OCI-LY1 (cell line): ENCODE results near the gene CHMP3.
"Not testable (repeated sequence)": the region's sequence is repeated elsewhere in the genome, so short reads cannot be mapped to it uniquely, and the experiment has no call there.

Experiments
- H2AFZ ChIP-seq: fragments of 200-600 bp; sonication (generic), shearing (Covaris generic); 2 replicates; pipeline ENCODE4 v1.6.0; 2014; ENCODE audit warnings: antibody characterized with exemption, mild to moderate bottlenecking, low read length
- H3F3A ChIP-seq: fragments of 200-600 bp; sonication (generic), shearing (Covaris generic); 2 replicates; pipeline ENCODE4 v1.6.0; 2014; ENCODE audit warnings: mild to moderate bottlenecking, antibody characterized with exemption, low read length, moderate library complexity; ENCODE audit not compliant: insufficient read depth
- H3K27ac ChIP-seq: fragments of 200-600 bp; sonication (generic); 2 replicates; pipeline ENCODE4 v1.5.1; 2014; ENCODE audit warnings: low read length, mixed run types, mild to moderate bottlenecking, low read depth; ENCODE audit not compliant: poor library complexity, severe bottlenecking
- H3K27me3 ChIP-seq: fragments of 200-600 bp; sonication (generic); 2 replicates; pipeline ENCODE4 v1.6.0; 2014; ENCODE audit warnings: antibody characterized with exemption, mild to moderate bottlenecking, low read length, moderate library complexity; ENCODE audit not compliant: insufficient read depth
- H3K36me3 ChIP-seq: fragments of 200-600 bp; sonication (generic); 2 replicates; pipeline ENCODE4 v1.6.1; 2014; ENCODE audit warnings: mild to moderate bottlenecking, antibody characterized with exemption, low read length, moderate library complexity, mixed read lengths; ENCODE audit not compliant: insufficient read depth
- H3K4me1 ChIP-seq: fragments of 200-600 bp; sonication (generic); 2 replicates; pipeline ENCODE4 v1.5.1; 2014; ENCODE audit warnings: mild to moderate bottlenecking, low read length, moderate library complexity; ENCODE audit not compliant: insufficient read depth, severe bottlenecking
- H3K4me2 ChIP-seq: fragments of 200-600 bp; sonication (generic), shearing (Covaris generic); 2 replicates; pipeline ENCODE4 v1.6.1; 2014; ENCODE audit warnings: low read length
- H3K4me3 ChIP-seq: fragments of 200-600 bp; sonication (generic); 2 replicates; pipeline ENCODE4 v1.5.1; 2014; ENCODE audit warnings: low read length, low read depth, mild to moderate bottlenecking, mixed read lengths; ENCODE audit not compliant: poor library complexity, severe bottlenecking
- H3K79me2 ChIP-seq: fragments of 200-600 bp; shearing (Covaris generic); 2 replicates; pipeline ENCODE4 v1.6.1; 2016; ENCODE audit warnings: mixed run types, low read length, mixed read lengths; ENCODE audit not compliant: insufficient read depth
- H3K9ac ChIP-seq: fragments of 200-600 bp; sonication (generic), shearing (Covaris generic); 2 replicates; pipeline ENCODE4 v1.6.1; 2014; ENCODE audit warnings: mild to moderate bottlenecking, low read length, mixed read lengths
- H3K9me2 ChIP-seq: fragments of 200-600 bp; sonication (generic), shearing (Covaris generic); 2 replicates; pipeline ENCODE4 v1.6.1; 2014; ENCODE audit warnings: low read depth, mild to moderate bottlenecking, low read length, mixed read lengths
- H3K9me3 ChIP-seq: fragments of 200-600 bp; shearing (Covaris generic); 2 replicates; pipeline ENCODE4 v1.6.1; 2014; ENCODE audit warnings: low read length, mixed read lengths
- H4K20me1 ChIP-seq: fragments of 200-600 bp; sonication (generic), shearing (Covaris generic); 2 replicates; pipeline ENCODE4 v1.6.0; 2016; ENCODE audit warnings: mild to moderate bottlenecking, low read length; ENCODE audit not compliant: insufficient read depth
- EZH2 ChIP-seq: fragments of 200-600 bp; sonication (generic), shearing (Covaris generic); IDR thresholded peaks from 2 replicates; pipeline ENCODE4 v1.8.0; 2017; ENCODE audit warnings: borderline replicate concordance, mixed run types, mild to moderate bottlenecking, antibody characterized with exemption, low read length, moderate library complexity, mixed read lengths
- TF ChIP-seq, protein P1 (sequence below): fragments of 200-600 bp; sonication (generic), shearing (Covaris generic); IDR thresholded peaks from 2 replicates; pipeline ENCODE4 v1.5.1; 2017; ENCODE audit warnings: mild to moderate bottlenecking, antibody characterized with exemption, low read length, moderate library complexity, mixed read lengths

The CHMP3 gene

DNA sequence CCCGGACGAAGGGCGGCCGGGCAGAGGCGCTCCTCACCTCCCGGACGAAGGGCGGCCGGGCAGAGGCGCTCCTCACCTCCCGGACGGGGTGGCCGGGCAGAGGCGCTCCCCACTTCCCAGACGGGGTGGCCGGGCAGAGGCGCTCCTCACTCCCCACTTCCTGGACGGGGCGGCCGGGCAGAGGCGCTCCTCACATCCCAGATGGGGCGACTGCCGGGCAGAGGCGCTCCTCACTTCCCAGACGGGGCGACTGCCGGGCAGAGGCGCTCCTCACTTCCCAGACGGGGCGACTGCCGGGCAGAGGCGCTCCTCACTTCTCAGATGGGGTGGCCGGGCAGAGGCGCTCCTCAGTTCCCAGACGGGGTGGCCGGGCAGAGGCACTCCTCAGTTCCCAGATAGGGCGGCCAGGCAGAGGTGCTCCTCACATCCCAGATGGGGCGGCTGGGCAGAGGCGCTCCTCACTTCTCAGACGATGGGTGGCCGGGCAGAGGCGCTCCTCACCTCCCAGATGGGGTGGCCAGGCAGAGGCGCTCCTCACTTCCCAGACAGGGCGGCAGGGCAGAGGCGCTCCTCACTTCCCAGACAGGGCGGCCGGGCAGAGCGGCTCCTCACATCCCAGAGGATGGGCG lies 17.8 kb downstream of the CHMP3 start:
- not testable (repeated sequence) for H3K79me2 ChIP-seq, H3K9ac ChIP-seq, H3K36me3 ChIP-seq, H3K4me3 ChIP-seq, H2AFZ ChIP-seq, H3K9me2 ChIP-seq, H4K20me1 ChIP-seq, H3F3A ChIP-seq, H3K27ac ChIP-seq, H3K4me1 ChIP-seq, H3K27me3 ChIP-seq, H3K4me2 ChIP-seq
- peaks cover 18% of the 10 kb centered on the region for H3K9me3 ChIP-seq

DNA sequence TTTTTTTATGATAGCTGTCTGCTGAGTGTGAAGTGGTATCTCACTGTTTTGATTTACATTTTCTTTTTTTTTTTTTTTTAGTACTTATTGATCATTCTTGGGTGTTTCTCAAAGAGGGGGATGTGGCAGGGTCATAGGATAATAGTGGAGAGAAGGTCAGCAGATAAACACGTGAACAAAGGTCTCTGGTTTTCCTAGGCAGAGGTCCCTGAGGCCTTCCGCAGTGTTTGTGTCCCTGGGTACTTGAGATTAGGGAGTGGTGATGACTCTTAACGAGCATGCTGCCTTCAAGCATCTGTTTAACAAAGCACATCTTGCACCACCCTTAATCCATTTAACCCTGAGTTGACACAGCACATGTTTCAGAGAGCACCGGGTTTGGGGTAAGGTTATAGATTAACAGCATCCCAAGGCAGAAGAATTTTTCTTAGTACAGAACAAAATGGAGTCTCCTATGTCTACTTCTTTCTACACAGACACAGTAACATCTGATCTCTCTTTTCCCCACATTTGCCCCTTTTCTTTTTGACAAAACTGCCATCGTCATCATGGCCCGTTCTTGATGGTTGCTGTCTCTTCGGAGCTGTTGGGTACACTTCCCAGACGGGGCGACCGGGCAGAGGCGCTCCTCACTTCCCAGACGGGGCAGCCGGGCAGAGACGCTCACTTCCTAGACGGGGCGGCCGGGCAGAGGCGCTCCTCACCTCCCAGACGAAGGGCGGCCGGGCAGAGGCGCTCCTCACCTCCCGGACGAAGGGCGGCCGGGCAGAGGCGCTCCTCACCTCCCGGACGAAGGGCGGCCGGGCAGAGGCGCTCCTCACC lies 18.8 kb downstream of the CHMP3 start:
- peaks cover 18% of the 10 kb centered on the region for H3K9me3 ChIP-seq
- H3K4me2 ChIP-seq, H2AFZ ChIP-seq, H3K4me1 ChIP-seq, H3K27me3 ChIP-seq, H3K4me3 ChIP-seq, H3K79me2 ChIP-seq, H4K20me1 ChIP-seq, H3K9me2 ChIP-seq, H3K9ac ChIP-seq, H3K36me3 ChIP-seq, H3K27ac ChIP-seq, H3F3A ChIP-seq: not testable (repeated sequence)

DNA sequence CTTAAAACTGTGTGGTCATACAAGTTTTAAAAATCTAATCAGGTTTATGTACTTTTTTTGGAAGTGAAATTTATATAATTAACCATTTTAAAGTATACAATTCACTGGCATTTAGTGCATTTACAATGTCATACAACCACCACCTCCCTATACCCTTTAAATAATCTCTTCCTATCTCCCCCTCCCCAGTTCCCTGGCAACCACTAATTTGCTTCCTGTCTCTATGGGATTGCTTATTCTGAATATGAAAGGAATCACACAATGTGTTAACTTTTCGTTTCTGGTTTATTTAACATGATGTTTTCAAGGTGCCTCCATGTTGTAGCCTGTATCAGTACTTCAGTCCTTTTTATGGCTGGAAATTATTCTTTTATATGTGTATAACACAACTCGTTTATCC lies 19.4 kb downstream of the CHMP3 start:
- no peaks in the 10 kb centered on the region for H3F3A ChIP-seq
- no peaks in the 10 kb centered on the region for H3K9me2 ChIP-seq
- no peak overlapping the region for H3K9ac ChIP-seq
- no peak overlapping the region for H3K4me3 ChIP-seq
- H3K9me3 ChIP-seq: peaks cover 18% of the 10 kb centered on the region
- H3K4me1 ChIP-seq: no peaks in the 10 kb centered on the region
- H2AFZ ChIP-seq: no peak overlapping the region
- H3K4me2 ChIP-seq: no peak overlapping the region
- no peak for TF ChIP-seq EZH2
- TF ChIP-seq, protein P1, sequence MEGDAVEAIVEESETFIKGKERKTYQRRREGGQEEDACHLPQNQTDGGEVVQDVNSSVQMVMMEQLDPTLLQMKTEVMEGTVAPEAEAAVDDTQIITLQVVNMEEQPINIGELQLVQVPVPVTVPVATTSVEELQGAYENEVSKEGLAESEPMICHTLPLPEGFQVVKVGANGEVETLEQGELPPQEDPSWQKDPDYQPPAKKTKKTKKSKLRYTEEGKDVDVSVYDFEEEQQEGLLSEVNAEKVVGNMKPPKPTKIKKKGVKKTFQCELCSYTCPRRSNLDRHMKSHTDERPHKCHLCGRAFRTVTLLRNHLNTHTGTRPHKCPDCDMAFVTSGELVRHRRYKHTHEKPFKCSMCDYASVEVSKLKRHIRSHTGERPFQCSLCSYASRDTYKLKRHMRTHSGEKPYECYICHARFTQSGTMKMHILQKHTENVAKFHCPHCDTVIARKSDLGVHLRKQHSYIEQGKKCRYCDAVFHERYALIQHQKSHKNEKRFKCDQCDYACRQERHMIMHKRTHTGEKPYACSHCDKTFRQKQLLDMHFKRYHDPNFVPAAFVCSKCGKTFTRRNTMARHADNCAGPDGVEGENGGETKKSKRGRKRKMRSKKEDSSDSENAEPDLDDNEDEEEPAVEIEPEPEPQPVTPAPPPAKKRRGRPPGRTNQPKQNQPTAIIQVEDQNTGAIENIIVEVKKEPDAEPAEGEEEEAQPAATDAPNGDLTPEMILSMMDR: no peak
- no peaks in the 10 kb centered on the region for H4K20me1 ChIP-seq
- no peak overlapping the region for H3K27ac ChIP-seq
- H3K79me2 ChIP-seq: no peaks in the 10 kb centered on the region
- peaks cover 5% of the 10 kb centered on the region; the same call in 1 of the 2 replicates for H3K36me3 ChIP-seq
- no peaks in the 10 kb centered on the region for H3K27me3 ChIP-seq

DNA sequence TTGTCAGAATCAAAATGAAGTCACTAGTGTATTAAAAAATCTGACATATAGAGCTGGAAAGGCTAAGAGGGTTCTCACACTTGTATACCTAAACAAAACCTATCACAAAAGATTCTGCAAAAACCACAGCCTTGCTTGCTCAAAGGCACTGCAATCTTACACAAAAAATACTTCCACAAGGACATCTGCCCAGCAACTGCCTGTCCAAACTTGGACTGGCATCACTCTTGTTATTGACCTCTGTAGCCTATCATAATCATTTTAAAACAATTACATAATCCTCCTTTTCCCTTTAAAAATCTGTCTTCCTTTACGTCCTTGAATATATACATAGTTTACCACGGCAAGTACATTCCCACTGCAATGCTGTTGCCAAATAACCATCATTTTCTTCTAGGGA lies 19.9 kb downstream of the CHMP3 start:
- TF ChIP-seq, protein P1: no peak
- TF ChIP-seq EZH2: no peak

More for the DNA sequence above, 19.9 kb downstream of the CHMP3 start:
- Histone ChIP-seq H3K27ac (no peak overlapping the region), H3K4me1 (no peaks in the 10 kb centered on the region), H3K9ac (no peak overlapping the region), H3F3A (no peaks in the 10 kb centered on the region), H3K9me3 (peaks cover 18% of the 10 kb centered on the region), H3K27me3 (no peaks in the 10 kb centered on the region), H3K79me2 (no peaks in the 10 kb centered on the region), H3K4me3 (no peak overlapping the region), H4K20me1 (no peaks in the 10 kb centered on the region), H3K36me3 (peaks cover 5% of the 10 kb centered on the region; the same call in 1 of the 2 replicates), H3K9me2 (no peaks in the 10 kb centered on the region), H3K4me2 (no peak overlapping the region), H2AFZ (no peak overlapping the region)
